Epidermal melanocyte (primary cell): ENCODE results near the gene ENTR1.

Experiments
- DNase-seq: peaks from one replicate; pipeline ENCODE4 v3.0.0; 2011; ENCODE audit warnings: low spot score; ENCODE audit not compliant: insufficient read length

Gene ENTR1

GRCh38 chr9:136410500-136411287, at the start of gene ENTR1, which contains the start of gene PMPCA:
Gene ENTR1, minus strand, starts transcription at chr9:136410614. Its CDS starts 217 bp downstream, at chr9:136410397.
Gene PMPCA, plus strand, starts transcription at chr9:136410658. Its CDS starts 11 bp downstream, at chr9:136410669.
- DNase-seq: peak; percentile 99

- DNase-seq: no peak
Measured at GRCh38 chr9:136459425-136459824, 49.0 kb upstream of the ENTR1 start.

- no peak for DNase-seq
Measured at GRCh38 chr9:136457326-136457725, 46.9 kb upstream of the ENTR1 start.

- no peak for DNase-seq
Measured at GRCh38 chr9:136456258-136456657, 45.8 kb upstream of the ENTR1 start.

GRCh38 chr9:136455043-136456002, 44.9 kb upstream of the ENTR1 start:
- DNase-seq: no peak

- DNase-seq: no peak
Measured at GRCh38 chr9:136454026-136454796, 43.8 kb upstream of the ENTR1 start.

- no peak for DNase-seq
Measured at GRCh38 chr9:136453326-136453725, 42.9 kb upstream of the ENTR1 start.

- no peak for DNase-seq
Measured at GRCh38 chr9:136451221-136451877, 40.9 kb upstream of the ENTR1 start.

- no peak for DNase-seq
Measured at GRCh38 chr9:136448655-136449054, 38.2 kb upstream of the ENTR1 start.

- no peak for DNase-seq
Measured at GRCh38 chr9:136447173-136447778, 36.9 kb upstream of the ENTR1 start.

GRCh38 chr9:136445799-136446198, 35.4 kb upstream of the ENTR1 start:
- DNase-seq: no peak

GRCh38 chr9:136444102-136444501, 33.7 kb upstream of the ENTR1 start:
- DNase-seq: no peak

- no peak for DNase-seq
Measured at GRCh38 chr9:136443687-136444086, 33.3 kb upstream of the ENTR1 start.

- no peak for DNase-seq
Measured at GRCh38 chr9:136443087-136443486, 32.7 kb upstream of the ENTR1 start.

- DNase-seq: no peak
Measured at GRCh38 chr9:136442265-136442664, 31.9 kb upstream of the ENTR1 start.

- no peak for DNase-seq
Measured at GRCh38 chr9:136441681-136442245, 31.3 kb upstream of the ENTR1 start.

- DNase-seq: no peak
Measured at GRCh38 chr9:136441191-136441680, 30.8 kb upstream of the ENTR1 start.

- DNase-seq: peak; percentile 94
Measured at GRCh38 chr9:136439481-136440408, 29.3 kb upstream of the ENTR1 start, which contains the start of gene INPP5E. Gene INPP5E, minus strand, starts transcription at chr9:136439845. Its CDS starts 426 bp downstream, at chr9:136439419.
